Measurements from ENCODE around the gene PRB4. TPM values are rescaled to one million over a fixed set of nuclear protein-coding genes. Genes with fewer than 3 reads are reported as not detected.
"Not testable (repeated sequence)": the region's sequence is repeated elsewhere in the genome, so short reads cannot be mapped to it uniquely, and the experiment has no call there.

PRB4 gene
- not detected for total RNA-seq (2021; fragmentation: NEBNext Ultra II Directional; extraction: Animal tissue kit (Norgen Biotek cat#: 25700))
- long read RNA-seq = 0 reads

GRCh38 chr12:11310336-11310735 lies at the start of gene PRB4:
Gene PRB4 (minus strand): TSS chr12:11310436. CDS start chr12:11310398, 38 bp downstream.
- H3K4me3 Mint-ChIP-seq = no peak within 1 kb of the TSS
- peaks cover 26% of the 10 kb centered on the region for H3K9me3 Mint-ChIP-seq
- no peaks in the 10 kb centered on the region for H3K4me1 Mint-ChIP-seq (ENCODE audit: low read depth)
- DNase-seq = no peak
- TF ChIP-seq CTCF (IDR thresholded peaks at IDR 0.05) = no peak
- H3K27me3 Mint-ChIP-seq (ENCODE audit: insufficient read depth) = no peaks in the 10 kb centered on the region
- H3K36me3 Mint-ChIP-seq (ENCODE audit: low read depth) = 0 out of 2 replicates have a peak, but pooled peaks cover 7% of the 10 kb centered on the region
- H3K27ac Mint-ChIP-seq = no peak within 1 kb of the TSS

- not testable (repeated sequence) for H3K27ac Mint-ChIP-seq; DNase-seq; H3K4me3 Mint-ChIP-seq; H3K4me1 Mint-ChIP-seq (ENCODE audit: low read depth); H3K27me3 Mint-ChIP-seq (ENCODE audit: insufficient read depth); H3K36me3 Mint-ChIP-seq (ENCODE audit: low read depth)
- H3K9me3 Mint-ChIP-seq = peaks cover 20% of the 10 kb centered on the region
These were observed 41.5 kb upstream of the PRB4 start for GRCh38 chr12:11351736-11352135.

GRCh38 chr12:11348439-11348838 lies 38.2 kb upstream of the PRB4 start:
- no peaks in the 10 kb centered on the region for H3K4me1 Mint-ChIP-seq (ENCODE audit: low read depth)
- DNase-seq = no peak
- no peaks in the 10 kb centered on the region; the same call in 1 of the 2 replicates for H3K27me3 Mint-ChIP-seq (ENCODE audit: insufficient read depth)
- H3K9me3 Mint-ChIP-seq = peaks cover 27% of the 10 kb centered on the region
- TF ChIP-seq CTCF (IDR thresholded peaks at IDR 0.05) = no peak
- H3K36me3 Mint-ChIP-seq (ENCODE audit: low read depth) = no peaks in the 10 kb centered on the region
- H3K27ac Mint-ChIP-seq = no peak overlapping the region
- no peak overlapping the region for H3K4me3 Mint-ChIP-seq

- Mint-ChIP-seq H3K36me3 (ENCODE audit: low read depth) (no peaks in the 10 kb centered on the region), H3K27me3 (ENCODE audit: insufficient read depth) (no peaks in the 10 kb centered on the region; the same call in 1 of the 2 replicates), H3K27ac (no peak overlapping the region), H3K4me1 (ENCODE audit: low read depth) (no peaks in the 10 kb centered on the region), H3K4me3 (no peak overlapping the region), H3K9me3 (peaks cover 32% of the 10 kb centered on the region)
- no peak for DNase-seq
- peak; percentile 64 for TF ChIP-seq CTCF (IDR thresholded peaks at IDR 0.05)
These were observed 37.6 kb upstream of the PRB4 start for GRCh38 chr12:11347810-11348209.

GRCh38 chr12:11344500-11344899 lies 34.3 kb upstream of the PRB4 start:
- no peaks in the 10 kb centered on the region for H3K36me3 Mint-ChIP-seq (ENCODE audit: low read depth)
- DNase-seq = no peak
- no peak overlapping the region for H3K27ac Mint-ChIP-seq
- no peaks in the 10 kb centered on the region; the same call in 1 of the 2 replicates for H3K27me3 Mint-ChIP-seq (ENCODE audit: insufficient read depth)
- H3K4me1 Mint-ChIP-seq (ENCODE audit: low read depth) = no peaks in the 10 kb centered on the region
- peaks cover 38% of the 10 kb centered on the region for H3K9me3 Mint-ChIP-seq
- no peak for TF ChIP-seq CTCF (IDR thresholded peaks at IDR 0.05)
- H3K4me3 Mint-ChIP-seq = no peak overlapping the region

- Mint-ChIP-seq H3K4me3 (no peak overlapping the region), H3K4me1 (ENCODE audit: low read depth) (no peaks in the 10 kb centered on the region; the same call in 1 of the 2 replicates), H3K9me3 (peaks cover 13% of the 10 kb centered on the region), H3K27ac (no peak overlapping the region), H3K36me3 (ENCODE audit: low read depth) (no peaks in the 10 kb centered on the region), H3K27me3 (ENCODE audit: insufficient read depth) (no peaks in the 10 kb centered on the region)
- DNase-seq = no peak
- no peak for TF ChIP-seq CTCF (IDR thresholded peaks at IDR 0.05)
These were observed 14.2 kb upstream of the PRB4 start for GRCh38 chr12:11324426-11324825.

Data from HFFc6 (cell line).